Fibroblast of upper back skin (primary cell): ENCODE measurements around the gene ZKSCAN8.
A peak's percentile ranks its signal among the peaks of the same experiment; 100 is the strongest.

Experiments
- DNase-seq: peaks from one replicate; pipeline ENCODE4 v3.0.0-alpha.2; 2013

Gene ZKSCAN8

GRCh38 chr6:28140616-28141015, 1.1 kb upstream of the ZKSCAN8 start:
- no peak for DNase-seq

GRCh38 chr6:28142446-28142845, 763 bp downstream of the ZKSCAN8 start:
- DNase-seq, result no peak

- peak; percentile 46 for DNase-seq
These were observed 3.5 kb downstream of the ZKSCAN8 start for GRCh38 chr6:28145231-28145630.

GRCh38 chr6:28152531-28152930, 10.8 kb downstream of the ZKSCAN8 start:
- DNase-seq, result no peak

- no peak for DNase-seq
These were observed 11.9 kb downstream of the ZKSCAN8 start for GRCh38 chr6:28153546-28153945.

GRCh38 chr6:28154357-28154756, 12.7 kb downstream of the ZKSCAN8 start:
- no peak for DNase-seq

- no peak for DNase-seq
These were observed 16.6 kb downstream of the ZKSCAN8 start for GRCh38 chr6:28158318-28158717.

GRCh38 chr6:28159029-28159607, 17.4 kb downstream of the ZKSCAN8 start:
- DNase-seq, result no peak

- DNase-seq, result no peak
These were observed 18.6 kb downstream of the ZKSCAN8 start for GRCh38 chr6:28160233-28160632.

GRCh38 chr6:28161410-28162079, 19.9 kb downstream of the ZKSCAN8 start:
- peak; percentile 68 for DNase-seq

- no peak for DNase-seq
These were observed 23.9 kb downstream of the ZKSCAN8 start for GRCh38 chr6:28165563-28165962.

GRCh38 chr6:28167068-28167467, 25.4 kb downstream of the ZKSCAN8 start:
- peak; percentile 94 for DNase-seq

GRCh38 chr6:28167926-28168325, 26.2 kb downstream of the ZKSCAN8 start:
- no peak for DNase-seq

- DNase-seq, result no peak
These were observed 29.6 kb downstream of the ZKSCAN8 start for GRCh38 chr6:28171271-28171670.

GRCh38 chr6:28172006-28172405, 30.3 kb downstream of the ZKSCAN8 start:
- DNase-seq, result no peak

- DNase-seq, result no peak
These were observed 34.7 kb downstream of the ZKSCAN8 start for GRCh38 chr6:28176373-28176772.

GRCh38 chr6:28182255-28182654, 40.6 kb downstream of the ZKSCAN8 start:
- no peak for DNase-seq

- no peak for DNase-seq
These were observed 46.7 kb downstream of the ZKSCAN8 start for GRCh38 chr6:28188111-28188979.

GRCh38 chr6:28200020-28200419, 58.3 kb downstream of the ZKSCAN8 start:
- no peak for DNase-seq

GRCh38 chr6:28203201-28203600, 61.5 kb downstream of the ZKSCAN8 start:
- DNase-seq, result no peak

GRCh38 chr6:28205879-28206278, 64.2 kb downstream of the ZKSCAN8 start:
- no peak for DNase-seq

- no peak for DNase-seq
These were observed 64.8 kb downstream of the ZKSCAN8 start for GRCh38 chr6:28206527-28206926.

GRCh38 chr6:28206928-28207509, 65.3 kb downstream of the ZKSCAN8 start:
- no peak for DNase-seq
